ENCODE measurements around the gene MYL7.
"Not testable (repeated sequence)": the region's sequence is repeated elsewhere in the genome, so short reads cannot be mapped to it uniquely, and the experiment has no call there.

The MYL7 gene

DNA sequence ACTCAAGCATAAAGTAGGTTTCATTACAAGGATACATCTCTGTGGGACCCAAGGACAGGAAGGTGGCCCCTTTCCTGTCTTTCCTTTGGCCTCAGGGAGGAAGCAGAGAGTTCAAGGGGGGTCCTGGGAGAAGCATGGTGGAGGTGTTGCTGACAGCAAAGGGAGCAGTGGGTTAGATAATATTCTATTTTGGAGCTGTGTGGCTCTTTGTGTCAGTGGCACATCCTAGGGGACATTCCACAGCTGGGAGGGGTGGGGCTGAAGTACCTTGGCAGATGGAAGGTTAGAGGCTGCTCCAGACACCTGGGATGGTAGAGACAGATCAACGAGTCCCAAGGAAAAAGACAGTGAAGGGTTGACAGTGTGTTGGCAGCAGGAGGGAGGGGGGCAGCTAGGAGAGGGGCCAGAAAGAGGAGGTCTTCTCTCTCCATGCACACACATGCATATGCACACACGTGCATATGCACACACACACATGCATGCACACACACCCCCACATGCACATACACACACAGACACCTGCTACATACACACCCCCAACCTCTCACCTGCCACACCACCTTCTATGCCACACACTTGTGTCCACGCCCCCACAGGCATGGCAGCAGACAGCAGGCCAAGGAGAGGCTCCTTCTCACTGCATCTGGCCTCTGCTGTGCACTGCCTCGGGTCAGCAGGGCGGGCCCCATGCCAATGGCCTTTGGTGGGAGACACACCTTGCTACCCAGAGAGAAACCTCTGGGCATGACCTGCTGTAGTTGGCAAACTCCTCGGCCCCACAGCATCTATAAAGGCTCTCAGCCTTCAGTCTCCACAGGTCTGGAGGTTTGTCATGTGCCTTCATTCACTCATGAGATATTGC lies 12.2 kb downstream of the MYL7 start:
- DNase-seq, result no peak

DNA sequence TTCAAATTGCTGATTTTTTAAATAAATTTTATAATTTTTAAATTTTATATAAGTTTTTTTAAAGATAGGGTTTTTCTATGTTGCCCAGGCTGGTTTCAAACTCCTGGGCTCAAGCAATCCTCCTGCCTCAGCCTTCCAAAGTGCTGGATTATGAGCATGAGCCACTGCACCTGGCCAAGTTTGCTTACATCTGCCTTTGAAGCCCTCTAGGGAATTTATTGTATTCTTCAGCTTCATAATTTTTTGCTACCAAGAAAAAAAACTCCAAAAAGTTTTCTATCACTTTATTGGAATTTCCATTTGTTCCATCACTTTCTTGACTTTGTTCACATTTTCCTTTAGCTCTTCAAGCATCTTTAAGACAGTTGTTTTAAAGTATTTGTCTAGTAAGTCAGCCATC lies 14.0 kb downstream of the MYL7 start:
- no peak for DNase-seq

DNA sequence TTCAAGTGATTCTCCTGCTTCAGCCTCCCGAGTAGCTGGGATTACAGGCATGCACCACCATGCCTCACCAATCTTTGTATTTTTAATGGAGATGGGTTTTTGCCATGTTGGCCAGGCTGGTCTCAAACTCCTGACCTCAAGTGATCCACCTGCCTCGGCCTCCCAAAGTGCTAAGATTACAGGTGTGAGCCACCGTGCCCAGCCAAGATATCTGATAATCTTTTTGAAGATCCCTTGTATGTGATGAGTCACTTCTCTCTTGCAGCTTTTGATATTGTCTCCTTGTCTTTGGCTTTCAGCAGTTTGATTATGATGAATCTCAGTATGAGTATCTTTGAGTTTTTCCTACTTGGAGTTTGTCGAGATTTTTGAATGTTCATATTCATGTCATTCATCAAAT lies 14.6 kb downstream of the MYL7 start:
- not testable (repeated sequence) for DNase-seq

DNA sequence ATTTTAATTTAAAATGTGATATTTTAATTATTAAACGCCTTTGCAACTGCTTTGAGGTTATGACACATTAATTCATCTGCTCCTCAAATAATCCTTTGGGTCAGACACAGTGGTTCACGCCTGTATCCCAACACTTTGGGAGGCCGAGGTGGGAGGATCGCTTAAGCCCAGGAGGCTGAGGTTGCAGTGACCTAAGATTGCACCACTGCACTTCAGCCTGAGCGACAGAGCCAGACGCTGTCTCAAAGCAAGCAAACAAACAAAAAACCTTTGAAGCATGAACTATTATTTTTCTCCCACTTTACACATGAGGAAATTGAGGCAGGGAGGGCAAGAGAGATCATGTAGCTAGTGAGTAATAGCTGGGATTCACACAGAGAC lies 16.3 kb downstream of the MYL7 start:
- DNase-seq, result no peak

DNA sequence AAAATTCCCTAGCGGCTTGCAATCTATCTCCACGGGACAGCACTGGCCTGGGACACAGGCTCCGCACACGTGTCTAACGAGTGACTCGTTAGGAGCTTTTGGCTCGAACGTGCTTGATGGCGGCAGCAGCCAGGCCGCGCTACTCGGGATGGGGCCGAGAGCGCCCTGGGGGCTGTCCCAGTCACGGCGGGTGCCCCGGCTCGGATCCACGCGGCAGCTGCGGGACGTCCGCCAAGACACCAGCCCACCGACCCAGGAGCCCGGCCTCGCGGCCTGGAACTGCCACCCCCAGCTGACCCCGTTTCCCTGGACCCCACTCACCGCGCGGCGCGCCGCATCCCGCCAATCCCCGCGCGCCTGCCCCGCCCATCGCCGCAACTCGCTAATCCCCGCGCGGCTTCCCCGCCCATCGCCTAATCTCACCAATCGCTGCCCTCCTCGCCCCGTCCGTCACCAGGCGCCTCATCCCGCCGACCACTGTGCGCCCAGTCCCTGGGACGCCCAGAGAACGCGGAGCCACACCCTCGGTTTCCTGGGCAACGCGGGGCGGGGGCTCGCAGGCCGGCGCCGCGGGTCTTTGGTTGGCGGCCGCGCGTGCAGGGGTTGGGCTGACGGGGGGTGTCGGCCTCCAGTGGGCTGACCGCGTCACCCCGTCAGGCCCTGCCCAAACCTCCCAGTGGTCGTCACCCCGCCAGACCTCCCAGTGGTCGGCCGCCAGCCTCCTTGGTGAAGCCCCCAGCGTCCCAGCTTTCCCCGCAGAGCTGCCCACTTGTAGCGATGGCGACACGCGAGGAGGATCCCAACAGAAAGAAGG lies 17.7 kb downstream of the MYL7 start, which contains the start of gene POLD2:
Gene POLD2 (minus strand): TSS at position 359 of the 814 bp plus-strand sequence. CDS start 1,495 bp downstream, outside the sequence.
- DNase-seq, result peak; percentile 98

DNA sequence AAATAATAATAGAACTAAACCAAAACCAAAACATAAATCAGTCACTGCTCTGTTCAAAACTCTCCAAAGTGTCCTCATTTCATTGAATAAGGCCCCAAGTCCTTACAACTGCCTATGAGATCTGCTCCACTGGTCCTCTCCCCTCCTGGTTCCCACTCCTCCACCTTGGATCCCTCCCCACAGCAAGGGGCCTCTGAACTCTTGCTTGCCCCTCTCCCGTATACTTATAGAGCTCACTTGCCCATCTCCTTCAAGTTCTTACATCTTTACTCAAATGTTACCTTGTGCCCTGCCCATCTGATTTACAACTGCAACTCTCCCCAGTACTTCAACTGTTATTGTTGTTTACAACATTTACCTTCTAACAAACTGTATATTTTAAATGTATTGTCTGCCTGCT lies 18.6 kb downstream of the MYL7 start:
- no peak for DNase-seq

DNA sequence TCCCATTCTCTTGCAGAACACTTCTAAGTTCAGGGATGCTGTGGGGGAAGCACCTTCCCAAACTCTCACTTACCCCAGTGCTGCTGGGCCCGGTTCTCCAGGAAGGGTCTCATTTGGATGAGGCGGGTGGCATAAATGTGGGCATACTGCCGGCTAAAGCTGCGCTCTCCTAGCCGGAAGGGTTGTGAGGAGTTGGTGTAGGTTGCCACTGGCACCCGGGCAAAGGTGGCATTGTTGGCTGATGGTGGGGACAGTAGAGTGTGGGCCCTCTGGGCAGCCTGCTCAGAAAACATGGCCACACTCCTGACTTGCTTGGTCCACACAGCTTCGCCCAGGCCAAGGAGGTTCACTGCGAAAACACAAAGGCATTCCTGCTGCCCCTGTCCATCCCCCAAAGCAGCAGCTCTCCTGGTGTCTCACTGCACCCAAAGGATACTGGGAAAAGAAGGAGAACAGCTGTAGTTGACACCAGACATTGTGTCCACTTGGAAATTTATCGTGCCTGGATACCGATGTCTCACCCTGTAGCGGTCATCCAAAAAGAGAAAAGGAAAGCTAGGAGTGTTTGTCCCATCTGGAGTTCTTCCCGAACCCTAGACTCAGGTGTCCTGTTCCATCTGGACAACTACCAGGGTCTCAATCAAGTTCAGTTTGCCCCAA lies 19.2 kb downstream of the MYL7 start:
- no peak for DNase-seq

DNA sequence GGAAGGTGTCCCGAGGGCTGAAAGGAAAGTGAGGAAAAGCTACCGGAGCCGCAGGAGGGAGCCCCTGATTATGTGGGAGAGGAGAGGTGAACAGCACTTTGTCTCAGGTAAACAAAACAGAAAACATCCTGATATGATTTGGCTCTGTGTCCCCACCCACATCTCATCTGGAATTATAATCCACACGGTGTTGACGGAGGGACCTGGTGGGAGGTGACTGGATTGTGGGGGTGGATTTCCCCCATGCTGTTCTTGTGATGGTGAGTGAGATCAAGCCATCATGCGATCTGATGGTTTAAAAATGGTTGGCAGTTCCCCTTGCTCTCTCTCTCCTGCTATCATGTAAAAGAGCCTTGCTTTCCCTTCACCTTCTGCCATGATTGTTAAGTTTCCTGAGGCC lies 20.7 kb downstream of the MYL7 start:
- no peak for DNase-seq

DNA sequence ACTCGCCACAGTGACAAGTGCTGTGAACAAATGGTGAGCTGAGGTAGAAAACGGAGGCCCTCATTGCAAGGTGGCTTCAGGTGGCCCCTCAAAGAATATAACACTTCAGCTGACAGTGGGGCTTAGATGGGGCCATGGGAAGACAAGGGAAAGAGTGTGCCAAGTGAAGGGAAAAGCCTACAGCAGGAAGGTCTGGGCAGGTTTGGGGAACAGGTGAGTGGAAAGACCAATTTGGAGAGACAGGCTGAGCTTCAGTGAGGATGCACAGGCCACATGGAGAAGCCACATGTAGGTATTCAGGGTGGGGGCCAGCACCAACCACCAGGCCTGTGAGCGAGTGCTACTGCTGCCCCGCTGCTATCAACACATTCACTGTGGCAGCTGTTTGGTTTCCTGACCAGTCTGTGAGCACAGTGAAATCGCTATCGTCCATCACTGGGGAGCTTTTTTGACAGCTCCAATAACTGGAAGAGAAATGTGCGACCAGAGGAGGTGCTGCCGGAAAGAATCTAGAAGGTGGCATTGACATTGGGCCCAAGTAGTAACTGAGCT lies 21.2 kb downstream of the MYL7 start:
- no peak for DNase-seq

DNA sequence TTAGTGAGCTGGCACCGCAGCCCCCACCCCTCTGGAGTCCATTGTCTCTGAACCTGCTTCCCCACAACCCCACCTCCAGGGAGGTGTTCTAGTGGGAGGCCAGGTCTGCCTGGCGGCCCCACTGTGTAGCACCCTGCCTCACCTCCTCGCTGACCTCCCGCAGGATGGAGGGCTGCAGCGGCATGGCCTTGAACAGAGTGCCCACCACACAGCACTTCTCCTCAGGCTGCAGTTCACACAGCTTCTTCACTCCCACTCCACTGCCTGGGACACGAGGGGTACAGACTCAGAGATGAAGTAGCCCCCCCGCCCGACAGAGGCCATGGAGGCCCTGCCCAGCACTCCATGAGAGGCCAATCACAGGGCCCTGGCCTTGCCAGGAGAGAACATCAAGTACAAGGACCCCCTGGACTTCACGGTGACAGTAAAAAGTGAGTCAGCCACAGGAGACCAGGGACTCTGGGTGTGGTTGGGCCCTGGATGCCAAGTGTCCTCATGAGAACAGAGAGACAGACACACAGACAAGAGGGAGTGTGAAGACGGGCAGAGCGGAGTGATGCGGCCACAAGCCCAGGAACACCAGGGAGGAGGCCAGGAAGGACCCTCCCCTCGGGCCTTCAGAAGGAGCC lies 23.2 kb downstream of the MYL7 start:
- DNase-seq, result no peak

DNA sequence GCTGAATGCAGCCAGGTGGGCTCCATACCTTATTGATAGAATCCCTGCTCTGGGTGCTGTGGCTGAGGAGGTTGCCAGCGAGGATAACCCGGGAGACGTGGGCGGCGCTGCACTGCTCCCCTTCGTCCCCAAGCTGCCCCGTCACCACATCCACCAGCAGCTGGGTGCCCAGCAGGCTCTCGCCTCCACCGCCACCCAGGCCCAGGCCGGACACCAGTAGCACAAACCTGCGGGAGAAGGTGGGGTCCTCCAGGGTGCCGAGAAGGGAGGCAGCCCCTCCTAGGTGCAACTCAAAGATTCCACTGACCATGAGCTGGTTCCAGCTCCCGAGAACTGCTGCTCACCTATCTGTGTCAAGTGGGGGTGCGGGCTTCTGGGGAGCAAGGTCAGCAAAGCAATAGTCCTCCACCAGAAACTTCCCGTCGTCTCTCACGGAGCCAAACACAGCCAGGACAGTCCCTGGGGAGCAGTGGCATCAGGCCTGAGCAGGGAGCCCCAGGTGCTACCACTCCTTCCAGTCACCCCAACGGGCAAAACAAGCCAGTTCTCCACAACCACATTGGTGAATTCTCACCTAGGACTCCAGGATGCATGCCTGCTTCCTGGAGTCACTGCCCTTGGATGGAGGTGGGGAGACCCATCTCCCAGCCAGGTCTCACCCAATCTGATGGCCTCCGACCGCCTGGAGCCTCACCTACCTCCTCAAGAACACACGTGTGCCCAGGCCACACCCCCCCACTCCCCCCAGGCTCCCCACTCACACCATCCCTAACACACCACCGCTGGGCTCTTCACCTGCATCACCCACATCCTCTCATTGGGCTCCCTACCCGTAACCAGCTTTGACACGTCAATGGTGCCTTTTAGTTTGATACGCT lies 24.1 kb downstream of the MYL7 start:
- no peak for DNase-seq

DNA sequence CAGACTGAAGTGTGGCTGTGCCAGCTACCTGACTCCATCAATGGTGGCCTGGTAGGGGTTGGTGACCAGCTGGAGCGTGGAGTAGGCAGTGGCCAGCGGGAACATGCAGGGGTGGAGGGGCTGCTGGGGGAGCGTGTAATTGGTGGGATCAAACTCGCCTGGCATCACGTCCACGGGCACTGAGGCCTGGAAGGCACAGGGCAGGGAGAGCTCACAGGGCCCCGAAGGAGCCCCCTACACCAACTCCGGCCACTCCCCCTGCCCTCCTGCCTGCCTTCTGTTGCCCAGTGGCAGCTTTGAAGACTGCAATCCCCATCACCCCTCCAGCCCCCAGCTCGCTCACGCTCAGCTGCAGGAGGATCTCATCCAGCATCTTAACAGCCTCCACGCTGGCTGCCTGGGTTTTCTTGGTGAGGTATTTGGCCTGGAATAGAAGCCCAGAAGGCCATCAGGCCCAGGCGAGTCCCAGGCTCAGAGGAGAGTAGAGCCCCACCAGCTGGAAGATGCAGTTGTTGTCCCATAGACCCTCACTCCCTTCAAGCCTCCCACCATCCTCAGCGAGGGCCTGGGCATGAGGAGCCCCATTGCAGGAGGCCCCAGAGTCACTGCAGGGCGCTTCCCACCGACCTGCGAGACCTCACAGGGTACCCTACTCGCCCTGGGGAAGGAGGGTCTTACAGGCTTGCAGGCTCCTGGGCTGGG lies 24.9 kb downstream of the MYL7 start:
- DNase-seq, result no peak

DNA sequence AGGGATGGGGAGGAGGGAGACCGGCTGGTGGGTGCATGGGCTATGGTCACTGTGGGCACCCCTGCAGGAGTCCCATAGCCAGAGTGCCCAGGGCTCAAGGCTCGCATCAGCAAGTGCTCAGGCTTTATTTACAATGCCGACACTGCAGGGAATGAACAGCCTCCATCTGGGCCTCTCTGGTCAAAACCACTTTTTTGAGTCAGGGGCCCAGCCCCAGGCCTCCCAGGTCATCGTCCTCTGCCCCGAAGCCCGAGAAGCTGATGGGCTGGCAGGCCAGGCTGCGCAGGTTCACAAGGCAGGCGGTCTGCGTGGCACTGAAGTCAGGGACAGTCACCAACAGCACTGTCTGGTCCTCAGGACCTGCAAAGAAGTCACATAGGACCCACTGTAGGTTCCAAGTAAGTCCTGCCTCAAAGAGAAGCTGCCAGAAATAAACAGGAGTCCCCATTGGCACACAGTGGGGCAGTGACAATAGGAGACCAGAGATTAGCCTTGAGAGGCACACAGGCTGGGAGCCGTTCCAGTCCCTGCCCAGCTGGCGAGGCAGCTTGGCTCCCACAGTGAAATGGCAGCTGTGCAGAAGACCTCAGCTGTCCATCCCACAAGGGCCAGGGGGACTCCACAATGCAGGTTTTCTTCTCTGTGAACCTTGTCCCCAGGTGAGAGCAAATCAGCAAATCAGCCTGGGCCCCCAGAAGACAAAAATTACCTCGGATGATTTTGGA lies 26.4 kb downstream of the MYL7 start:
- DNase-seq, result no peak

DNA sequence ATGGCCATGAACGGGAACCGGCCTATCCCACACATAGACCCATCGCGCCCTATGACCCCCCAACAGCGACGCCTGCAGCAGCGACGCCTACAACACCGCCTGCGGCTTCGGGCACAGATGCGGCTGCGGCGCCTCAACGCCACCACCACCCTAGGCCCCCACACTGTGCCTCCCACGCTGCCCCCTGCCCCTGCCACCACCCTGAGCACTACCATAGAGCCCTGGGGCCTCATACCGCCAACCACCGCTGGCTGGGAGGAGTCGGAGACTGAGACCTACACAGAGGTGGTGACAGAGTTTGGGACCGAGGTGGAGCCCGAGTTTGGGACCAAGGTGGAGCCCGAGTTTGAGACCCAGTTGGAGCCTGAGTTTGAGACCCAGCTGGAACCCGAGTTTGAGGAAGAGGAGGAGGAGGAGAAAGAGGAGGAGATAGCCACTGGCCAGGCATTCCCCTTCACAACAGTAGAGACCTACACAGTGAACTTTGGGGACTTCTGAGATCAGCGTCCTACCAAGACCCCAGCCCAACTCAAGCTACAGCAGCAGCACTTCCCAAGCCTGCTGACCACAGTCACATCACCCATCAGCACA lies 27.3 kb downstream of the MYL7 start:
- DNase-seq, result no peak

DNA sequence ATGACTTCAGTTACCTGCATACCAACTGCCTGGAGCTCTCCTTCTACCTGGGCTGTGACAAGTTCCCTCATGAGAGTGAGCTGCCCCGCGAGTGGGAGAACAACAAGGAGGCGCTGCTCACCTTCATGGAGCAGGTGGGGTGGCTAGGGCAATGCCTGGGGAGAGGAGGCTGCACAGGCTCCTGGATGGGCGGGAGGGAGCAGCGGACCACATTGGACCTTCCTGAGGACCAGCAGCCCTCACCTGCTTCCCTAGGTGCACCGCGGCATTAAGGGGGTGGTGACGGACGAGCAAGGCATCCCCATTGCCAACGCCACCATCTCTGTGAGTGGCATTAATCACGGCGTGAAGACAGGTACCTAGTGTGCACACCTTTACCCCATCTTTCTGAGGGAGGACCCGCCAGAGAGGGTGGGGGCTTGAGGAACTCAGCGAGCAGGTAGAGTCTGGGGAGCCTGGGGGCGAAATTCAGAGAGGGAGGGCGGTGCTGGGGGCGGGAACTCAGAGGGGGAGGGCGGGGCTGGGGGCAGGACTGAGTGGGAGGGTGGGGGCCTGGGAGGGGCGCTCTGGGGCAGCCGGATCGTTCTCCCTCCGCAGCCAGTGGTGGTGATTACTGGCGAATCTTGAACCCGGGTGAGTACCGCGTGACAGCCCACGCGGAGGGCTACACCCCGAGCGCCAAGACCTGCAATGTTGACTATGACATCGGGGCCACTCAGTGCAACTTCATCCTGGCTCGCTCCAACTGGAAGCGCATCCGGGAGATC lies 28.0 kb downstream of the MYL7 start:
- no peak for DNase-seq

DNA sequence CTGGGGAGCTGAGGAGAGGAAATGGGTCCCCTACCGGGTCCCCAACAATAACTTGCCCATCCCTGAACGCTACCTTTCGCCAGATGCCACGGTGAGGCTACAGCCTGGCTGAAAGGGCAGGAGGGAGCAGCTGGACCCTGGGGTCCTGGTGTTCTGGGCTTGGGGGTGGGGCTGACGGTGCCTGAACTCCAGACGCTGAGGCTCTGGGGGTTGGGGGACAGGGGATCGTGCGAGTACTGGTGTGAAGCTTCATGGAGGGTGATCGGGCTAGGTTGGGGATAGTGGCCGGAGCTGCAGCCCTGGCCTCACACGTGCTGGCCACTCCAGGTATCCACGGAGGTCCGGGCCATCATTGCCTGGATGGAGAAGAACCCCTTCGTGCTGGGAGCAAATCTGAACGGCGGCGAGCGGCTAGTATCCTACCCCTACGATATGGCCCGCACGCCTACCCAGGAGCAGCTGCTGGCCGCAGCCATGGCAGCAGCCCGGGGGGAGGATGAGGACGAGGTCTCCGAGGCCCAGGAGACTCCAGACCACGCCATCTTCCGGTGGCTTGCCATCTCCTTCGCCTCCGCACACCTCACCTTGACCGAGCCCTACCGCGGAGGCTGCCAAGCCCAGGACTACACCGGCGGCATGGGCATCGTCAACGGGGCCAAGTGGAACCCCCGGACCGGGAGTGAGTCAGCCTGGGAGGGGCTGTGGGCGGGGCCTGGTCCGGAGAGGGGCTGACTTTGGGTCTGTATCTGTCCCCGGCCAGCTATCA lies 28.7 kb downstream of the MYL7 start:
- no peak for DNase-seq

DNA sequence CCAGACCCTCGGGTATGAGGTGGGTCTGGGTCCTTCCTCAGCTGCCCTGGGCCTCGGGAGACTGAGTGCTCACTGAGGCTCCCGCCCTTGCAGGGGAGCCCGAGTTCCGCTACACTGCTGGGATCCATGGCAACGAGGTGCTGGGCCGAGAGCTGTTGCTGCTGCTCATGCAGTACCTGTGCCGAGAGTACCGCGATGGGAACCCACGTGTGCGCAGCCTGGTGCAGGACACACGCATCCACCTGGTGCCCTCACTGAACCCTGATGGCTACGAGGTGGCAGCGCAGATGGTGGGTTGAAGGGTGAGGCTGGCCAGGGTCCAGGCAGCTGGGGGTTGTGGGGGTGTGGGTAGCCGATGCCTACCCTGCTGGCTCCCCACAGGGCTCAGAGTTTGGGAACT lies 29.4 kb downstream of the MYL7 start:
- no peak for DNase-seq
